Tibial artery (tissue), 4 donors: ENCODE data around the gene EGR2.

Source experiments
- DNase-seq, 2 donors: peaks; one replicate each; pipeline ENCODE4 v3.0.0-alpha.2; 2019
- H3K27ac ChIP-seq, 2 donors: fragments of 200-600 bp; sonication (generic) in 1 of 2; 1 replicate in 1 of 2; 2 replicates in 1 of 2; pipeline ENCODE4 v1.5.1; 2018 to 2019; ENCODE audit warnings: mild to moderate bottlenecking in 1 of 2
- H3K27me3 ChIP-seq, 2 donors: fragments of 200-600 bp; sonication (generic) in 1 of 2; one replicate each; pipeline versions ENCODE4 v1.5.1 to v1.6.0; 2016 to 2019
- H3K36me3 ChIP-seq, 3 donors: fragments of 200-600 bp; sonication (generic) in 2 of 3; one replicate each; pipeline ENCODE4 v1.5.1; 2016 to 2019; ENCODE audit warnings: mild to moderate bottlenecking in 2 of 3
- H3K4me1 ChIP-seq, 4 donors: fragments of 200-600 bp; sonication (generic) in 2 of 4; 1 replicate in 3 of 4; 2 replicates in 1 of 4; pipeline ENCODE4 v1.5.1; 2016 to 2019
- H3K4me3 ChIP-seq, 2 donors: fragments of 200-600 bp; sonication (generic) in 1 of 2; 1 replicate in 1 of 2; 2 replicates in 1 of 2; pipeline ENCODE4 v1.5.1; 2018 to 2019; ENCODE audit warnings: mild to moderate bottlenecking in 2 of 2
- H3K9me3 ChIP-seq, 3 donors: fragments of 200-600 bp; sonication (generic) in 1 of 3; one replicate each; pipeline ENCODE4 v1.5.1; 2016 to 2019
- intact Hi-C: fragments of 100-400 bp; cut with DNase I; formaldehyde crosslinking; loops from one replicate; pipeline ENCODE4 v1.15.0; 2023; ENCODE audit warnings: low total_unique reads
- TF ChIP-seq, protein P1 (sequence below), 2 experiments: fragments of 200-600 bp in 1 of 2; fragments of 450-650 bp in 1 of 2; IDR thresholded peaks; one replicate each; pipeline ENCODE4 v1.5.1; 2017 to 2019; ENCODE audit warnings: antibody characterized with exemption in 2 of 2, mild to moderate bottlenecking in 1 of 2, moderate library complexity in 1 of 2

The EGR2 gene

DNA sequence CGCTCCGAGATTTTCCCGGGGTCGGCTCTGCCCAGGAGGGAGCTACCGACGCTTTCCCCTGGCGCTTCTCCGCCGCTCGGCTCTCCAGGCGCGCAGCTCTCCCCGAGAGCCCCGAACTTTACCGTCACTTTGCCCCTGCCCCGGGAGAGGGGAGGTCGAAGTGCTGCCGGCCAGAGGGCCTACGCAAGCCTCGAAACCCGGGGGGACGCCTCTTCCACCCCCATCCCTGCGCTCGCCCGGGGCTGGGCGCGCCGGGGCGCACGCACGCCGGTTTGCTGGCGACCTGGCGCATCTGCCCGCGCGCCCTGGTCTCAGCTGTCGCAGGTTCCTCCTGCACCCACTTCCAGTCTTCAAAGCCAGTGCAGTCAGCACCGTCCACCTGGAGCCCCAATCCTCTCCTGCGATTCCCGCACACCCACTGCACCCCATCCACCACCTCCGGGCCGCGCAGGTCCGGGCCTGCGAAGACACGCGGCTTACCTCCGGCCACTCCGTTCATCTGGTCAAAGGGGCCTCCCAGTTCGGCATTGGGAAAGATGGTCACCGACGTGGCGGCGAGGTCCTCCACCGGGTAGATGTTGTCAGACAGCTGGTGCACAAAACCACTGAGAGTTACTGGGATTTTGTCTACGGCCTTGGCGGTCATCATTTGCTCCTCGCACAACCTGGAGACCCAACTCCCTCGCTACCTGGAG is 638 bp downstream of the EGR2 start:
- intact Hi-C loops: loop anchor here (5.0 to 10.0 kb wide), 3 partner anchors 319 to 371 kb away; partner anchors contain the start of gene NRBF2
- no peaks in the 10 kb centered on the region for H3K9me3 ChIP-seq
- H3K4me3 ChIP-seq: peak overlapping the region; percentile 66 to 70
- peaks cover 0 to 30% of the 10 kb centered on the region in 2 donors for H3K27me3 ChIP-seq
- peaks cover 0 to 7% (median 0%) of the 10 kb centered on the region in 3 donors for H3K36me3 ChIP-seq
- H3K27ac ChIP-seq: no peak overlapping the region
- TF ChIP-seq, protein P1, sequence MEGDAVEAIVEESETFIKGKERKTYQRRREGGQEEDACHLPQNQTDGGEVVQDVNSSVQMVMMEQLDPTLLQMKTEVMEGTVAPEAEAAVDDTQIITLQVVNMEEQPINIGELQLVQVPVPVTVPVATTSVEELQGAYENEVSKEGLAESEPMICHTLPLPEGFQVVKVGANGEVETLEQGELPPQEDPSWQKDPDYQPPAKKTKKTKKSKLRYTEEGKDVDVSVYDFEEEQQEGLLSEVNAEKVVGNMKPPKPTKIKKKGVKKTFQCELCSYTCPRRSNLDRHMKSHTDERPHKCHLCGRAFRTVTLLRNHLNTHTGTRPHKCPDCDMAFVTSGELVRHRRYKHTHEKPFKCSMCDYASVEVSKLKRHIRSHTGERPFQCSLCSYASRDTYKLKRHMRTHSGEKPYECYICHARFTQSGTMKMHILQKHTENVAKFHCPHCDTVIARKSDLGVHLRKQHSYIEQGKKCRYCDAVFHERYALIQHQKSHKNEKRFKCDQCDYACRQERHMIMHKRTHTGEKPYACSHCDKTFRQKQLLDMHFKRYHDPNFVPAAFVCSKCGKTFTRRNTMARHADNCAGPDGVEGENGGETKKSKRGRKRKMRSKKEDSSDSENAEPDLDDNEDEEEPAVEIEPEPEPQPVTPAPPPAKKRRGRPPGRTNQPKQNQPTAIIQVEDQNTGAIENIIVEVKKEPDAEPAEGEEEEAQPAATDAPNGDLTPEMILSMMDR (IDR thresholded peaks at IDR 0.05): no peak
- DNase-seq: no peak
- peaks cover 0 to 51% (median 38%) of the 10 kb centered on the region in 4 donors for H3K4me1 ChIP-seq

DNA sequence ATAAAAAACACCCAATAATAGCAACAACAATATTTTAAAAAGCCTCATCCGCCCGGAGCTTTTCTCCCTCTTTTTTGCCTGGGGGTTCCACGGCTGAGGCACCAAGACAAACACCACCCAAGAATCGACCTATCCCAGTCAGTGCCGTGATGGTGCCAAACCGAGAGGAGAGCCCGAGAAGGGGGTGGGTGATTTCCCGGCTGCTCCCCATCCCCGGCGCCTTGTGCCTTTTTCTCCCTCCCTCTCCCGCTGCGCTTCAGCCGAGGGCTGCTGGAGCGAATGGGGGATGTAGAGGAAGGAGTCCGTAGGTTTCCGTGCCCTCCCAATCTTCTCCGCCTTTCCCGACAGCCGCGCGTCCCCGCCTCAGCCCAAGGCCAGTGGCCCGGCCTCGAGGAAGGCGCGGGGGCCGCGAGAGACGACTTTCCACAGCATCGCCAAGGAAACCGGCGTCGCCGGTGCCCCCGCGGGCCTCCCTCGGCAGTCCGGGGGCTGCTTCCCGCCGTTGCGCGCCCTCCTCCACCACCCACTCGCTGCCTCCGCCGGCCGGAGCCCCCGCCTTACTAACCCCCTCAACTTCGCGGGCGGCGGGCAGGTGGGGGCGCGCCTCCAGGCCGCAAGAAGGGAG is 1.3 kb downstream of the EGR2 start:
- Histone ChIP-seq H3K9me3 (no peaks in the 10 kb centered on the region), H3K4me3 (peak overlapping the region; percentile 66 to 70), H3K4me1 (peaks cover 0 to 51% (median 37%) of the 10 kb centered on the region in 4 donors), H3K36me3 (peaks cover 0 to 7% (median 0%) of the 10 kb centered on the region in 3 donors), H3K27me3 (peaks cover 0 to 30% of the 10 kb centered on the region in 2 donors), H3K27ac (no peak overlapping the region)
- intact Hi-C loops: loop anchor here (5.0 to 10.0 kb wide), 3 partner anchors 320 to 370 kb away; partner anchors contain the start of gene NRBF2
- TF ChIP-seq, protein P1 (IDR thresholded peaks at IDR 0.05): no peak
- DNase-seq: no peak

DNA sequence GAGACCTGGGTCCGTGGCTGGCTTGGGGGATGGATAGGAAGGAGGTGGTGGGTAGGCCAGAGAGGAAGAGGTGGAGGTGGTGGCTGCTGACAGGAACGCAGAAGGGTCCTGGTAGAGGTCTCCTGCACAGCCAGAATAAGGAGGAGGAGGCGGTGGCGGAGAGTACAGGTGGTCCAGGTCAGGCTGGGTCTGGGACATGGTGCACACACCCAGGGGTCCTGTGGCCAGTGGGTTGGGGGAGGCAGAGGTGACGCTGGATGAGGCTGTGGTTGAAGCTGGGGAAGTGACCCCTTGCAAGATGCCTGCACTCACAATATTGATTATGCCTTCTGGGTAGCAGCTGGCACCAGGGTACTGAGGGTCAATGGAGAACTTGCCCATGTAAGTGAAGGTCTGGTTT is 2.2 kb downstream of the EGR2 start:
- intact Hi-C loops: loop anchor here (10.0 kb wide), 2 partner anchors 321 to 369 kb away; partner anchors contain the start of gene NRBF2
- Histone ChIP-seq H3K27me3 (peaks cover 0 to 30% of the 10 kb centered on the region in 2 donors), H3K4me3 (no peak overlapping the region), H3K9me3 (no peaks in the 10 kb centered on the region), H3K4me1 (peaks cover 0 to 44% (median 32%) of the 10 kb centered on the region in 4 donors), H3K36me3 (peaks cover 0 to 7% (median 0%) of the 10 kb centered on the region in 3 donors), H3K27ac (no peak overlapping the region)
- TF ChIP-seq, protein P1 (IDR thresholded peaks at IDR 0.05): no peak
- no peak for DNase-seq

DNA sequence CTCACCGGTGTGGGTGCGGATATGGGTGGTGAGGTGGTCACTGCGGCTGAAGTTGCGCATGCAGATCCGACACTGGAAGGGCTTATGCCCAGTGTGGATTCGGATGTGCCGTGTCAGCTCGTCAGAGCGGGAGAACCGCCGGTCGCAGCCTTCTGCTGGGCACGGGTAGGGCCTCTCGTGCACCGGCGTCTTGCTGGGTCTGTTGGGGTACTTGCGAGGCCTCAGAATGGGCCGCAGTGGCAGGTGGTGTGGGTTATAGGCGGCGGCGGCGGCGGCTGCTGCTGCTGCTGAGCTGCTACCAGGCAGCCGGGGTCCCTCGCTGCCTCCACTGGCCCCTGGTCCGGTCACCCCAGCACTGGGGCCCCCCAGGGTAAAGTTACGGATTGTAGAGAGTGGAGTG is 2.7 kb downstream of the EGR2 start:
- H3K36me3 ChIP-seq: peaks cover 0 to 7% (median 0%) of the 10 kb centered on the region in 3 donors
- H3K4me3 ChIP-seq: no peak overlapping the region
- intact Hi-C loops: loop anchor here (10.0 kb wide), 2 partner anchors 321 to 369 kb away; partner anchors contain the start of gene NRBF2
- no peaks in the 10 kb centered on the region for H3K9me3 ChIP-seq
- H3K27ac ChIP-seq: no peak overlapping the region
- TF ChIP-seq, protein P1 (IDR thresholded peaks at IDR 0.05): no peak
- DNase-seq: no peak
- peaks cover 0 to 26% of the 10 kb centered on the region in 2 donors for H3K27me3 ChIP-seq
- peaks cover 0 to 39% (median 27%) of the 10 kb centered on the region in 4 donors for H3K4me1 ChIP-seq

DNA sequence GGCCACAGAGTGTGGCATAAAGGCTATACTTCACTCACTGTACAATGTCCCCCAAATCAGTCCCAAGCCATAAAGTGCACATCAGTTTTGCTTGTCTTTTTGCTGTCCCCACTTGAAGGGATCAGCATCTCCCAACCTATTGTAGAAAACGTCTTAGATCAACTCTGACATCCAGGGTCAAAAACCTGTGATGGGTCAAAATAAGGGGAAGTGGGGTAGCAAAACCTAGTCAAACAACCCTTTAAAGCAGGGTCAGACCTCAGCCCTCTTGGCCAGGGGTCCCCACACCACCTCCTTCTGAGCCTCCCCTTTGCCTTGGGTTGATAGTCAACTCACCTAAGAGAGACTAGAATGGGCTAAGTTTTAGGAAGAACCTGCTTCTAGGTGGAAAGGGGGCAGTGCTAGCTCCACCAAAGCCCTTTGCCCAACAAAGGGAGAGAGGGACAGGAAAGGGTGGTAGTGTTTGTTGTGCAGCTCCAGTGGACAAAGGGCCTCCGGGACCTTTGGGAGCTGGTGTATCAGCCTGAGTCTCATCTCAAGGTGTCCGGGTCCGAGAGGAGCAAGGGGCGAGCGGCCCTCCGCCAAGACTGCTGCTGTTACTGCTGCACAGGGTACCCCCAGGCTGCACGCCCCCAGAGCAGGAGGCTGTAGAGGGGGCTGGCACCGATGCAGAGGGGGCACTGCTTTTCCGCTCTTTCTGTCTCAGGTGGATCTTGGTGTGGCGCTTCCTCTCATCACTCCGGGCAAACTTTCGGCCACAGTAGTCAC is 3.3 kb downstream of the EGR2 start:
- TF ChIP-seq, protein P1 (IDR thresholded peaks at IDR 0.05): no peak
- Histone ChIP-seq H3K27ac (no peak overlapping the region), H3K27me3 (peaks cover 0 to 26% of the 10 kb centered on the region in 2 donors), H3K36me3 (peaks cover 0 to 7% (median 0%) of the 10 kb centered on the region in 3 donors), H3K9me3 (no peaks in the 10 kb centered on the region), H3K4me3 (no peak overlapping the region), H3K4me1 (peaks cover 0 to 33% (median 21%) of the 10 kb centered on the region in 4 donors)
- intact Hi-C loops: loop anchor here (10.0 kb wide), 2 partner anchors 322 to 368 kb away; partner anchors contain the start of gene NRBF2
- no peak for DNase-seq
